Vagina (tissue), 2 donors: ENCODE results near the gene TOP3B.

Experiments
- CTCF ChIP-seq, 3 experiments: fragments of 450-650 bp in 2 of 3; fragments of 200-600 bp in 1 of 3; sonication (generic) in 1 of 3; IDR thresholded peaks; one replicate each; pipeline ENCODE4 v1.5.1; 2017 to 2019; ENCODE audit warnings: antibody characterized with exemption in 3 of 3, mild to moderate bottlenecking in 2 of 3, moderate library complexity in 2 of 3
- POLR2A ChIP-seq, 2 donors: fragments of 450-650 bp; IDR thresholded peaks; one replicate each; pipeline ENCODE4 v1.6.1; 2017; ENCODE audit warnings: antibody characterized with exemption in 2 of 2, mild to moderate bottlenecking in 2 of 2, moderate library complexity in 2 of 2
- POLR2AphosphoS5 ChIP-seq, 2 donors: sonication (generic); formaldehyde crosslinking; IDR thresholded peaks; one replicate each; pipeline ENCODE4 v1.9.0; 2017; ENCODE audit warnings: antibody characterized with exemption in 2 of 2, mild to moderate bottlenecking in 2 of 2, low read depth in 1 of 2; ENCODE audit not compliant: insufficient read depth in 1 of 2

- TF ChIP-seq POLR2A (IDR thresholded peaks at IDR 0.05), result no peak
- no peak for TF ChIP-seq CTCF (IDR thresholded peaks at IDR 0.05)
- no peak for TF ChIP-seq POLR2AphosphoS5 (IDR thresholded peaks at IDR 0.05; ENCODE audit: insufficient read depth in 1 of 2, low read depth in 1 of 2)
These were observed 22.1 kb downstream of the TOP3B start for GRCh38 chr22:21960200-21961126.
